ES-I3 (cell line): ENCODE data around the gene XPR1.
"Not testable (repeated sequence)": the region's sequence is repeated elsewhere in the genome, so short reads cannot be mapped to it uniquely, and the experiment has no call there.

ENCODE experiments used
- H3K36me3 ChIP-seq: 2 replicates; pipeline ENCODE4 v1.6.1; 2013; ENCODE audit warnings: mild to moderate bottlenecking, low read length, control low read depth, moderate library complexity; ENCODE audit not compliant: insufficient read depth
- H3K4me1 ChIP-seq: 2 replicates; pipeline ENCODE4 v1.6.1; 2013; ENCODE audit warnings: mild to moderate bottlenecking, control low read depth, low read length; ENCODE audit not compliant: insufficient read depth
- H3K9ac ChIP-seq: 2 replicates; pipeline ENCODE4 v1.6.1; 2013; ENCODE audit warnings: low read depth, mild to moderate bottlenecking, low read length, moderate library complexity
- H3K9me3 ChIP-seq: 2 replicates; pipeline ENCODE4 v1.6.1; 2013; ENCODE audit warnings: mild to moderate bottlenecking, low read length, moderate library complexity; ENCODE audit not compliant: control insufficient read depth, insufficient read depth

The XPR1 gene

DNA sequence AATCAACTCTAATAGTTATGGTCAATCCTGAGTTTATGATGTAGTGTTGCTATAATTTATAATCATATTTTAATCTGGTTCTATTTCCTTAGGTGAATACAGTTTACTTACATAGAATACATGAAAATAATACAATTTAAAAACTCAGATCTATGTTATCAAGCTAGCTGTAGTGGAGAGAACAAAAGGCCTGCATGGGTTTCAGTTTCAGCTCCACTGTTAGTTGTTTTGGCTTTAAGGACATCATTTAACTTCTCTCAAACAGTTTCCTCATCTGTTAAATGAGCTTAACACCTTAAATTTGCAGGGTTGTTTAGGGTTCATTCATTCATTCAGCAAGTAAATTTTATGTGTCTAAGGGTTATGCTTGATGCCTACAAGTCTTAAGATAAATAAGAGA lies 182.4 kb downstream of the XPR1 start:
- Histone ChIP-seq H3K9ac (no peak overlapping the region), H3K36me3 (no peaks in the 10 kb centered on the region), H3K4me1 (no peaks in the 10 kb centered on the region), H3K9me3 (no peaks in the 10 kb centered on the region)

DNA sequence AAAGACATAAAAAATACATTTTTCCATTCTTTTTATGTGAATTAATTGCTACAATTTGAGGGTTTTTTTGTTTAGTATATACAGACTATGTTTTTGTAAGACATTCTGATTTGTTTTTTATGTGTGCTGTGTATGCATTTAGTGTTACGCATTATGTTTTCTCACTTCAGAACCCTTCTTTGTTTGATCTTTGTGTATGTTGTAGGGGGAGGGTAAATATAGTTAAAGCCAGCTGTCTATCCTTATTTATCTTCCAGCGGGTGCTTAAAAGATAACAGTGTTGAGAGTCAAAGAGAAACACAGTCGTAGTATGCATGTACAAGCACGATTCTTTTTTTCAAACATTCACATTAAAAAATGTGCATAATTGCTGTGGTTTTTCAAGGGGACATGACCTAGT lies 183.4 kb downstream of the XPR1 start:
- Histone ChIP-seq H3K36me3 (no peaks in the 10 kb centered on the region), H3K4me1 (no peaks in the 10 kb centered on the region), H3K9me3 (no peaks in the 10 kb centered on the region), H3K9ac (no peak overlapping the region)

GRCh38 chr1:180816132-180816531 lies 184.3 kb downstream of the XPR1 start:
- Histone ChIP-seq H3K36me3 (no peaks in the 10 kb centered on the region), H3K9me3 (no peaks in the 10 kb centered on the region), H3K9ac (no peak overlapping the region), H3K4me1 (no peaks in the 10 kb centered on the region)

DNA sequence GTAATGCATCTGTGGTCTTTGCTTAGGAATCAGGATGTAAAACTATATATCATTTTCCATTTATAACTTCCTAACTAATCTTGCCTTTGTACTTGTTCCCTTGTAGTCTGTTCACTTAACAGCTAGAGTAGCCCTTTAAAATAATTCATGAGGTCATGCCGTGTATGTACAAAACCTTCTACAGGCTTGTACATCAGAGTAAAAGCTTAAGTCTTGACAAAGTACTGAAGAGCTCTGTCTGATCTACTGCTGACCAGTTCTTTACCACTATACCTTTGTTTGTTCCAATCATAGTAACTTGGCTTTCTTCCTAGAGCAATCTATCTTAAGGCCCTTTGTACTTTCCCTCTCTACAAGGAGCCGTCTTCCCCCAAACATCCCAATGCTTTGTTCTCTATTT lies 190.1 kb downstream of the XPR1 start:
- Histone ChIP-seq H3K4me1 (no peaks in the 10 kb centered on the region), H3K36me3 (no peaks in the 10 kb centered on the region), H3K9me3 (no peaks in the 10 kb centered on the region), H3K9ac (no peak overlapping the region)

GRCh38 chr1:180831507-180831906 lies 199.7 kb downstream of the XPR1 start:
- H3K9ac ChIP-seq, H3K9me3 ChIP-seq, H3K4me1 ChIP-seq, H3K36me3 ChIP-seq: not testable (repeated sequence)

- H3K4me1 ChIP-seq, H3K9ac ChIP-seq, H3K36me3 ChIP-seq, H3K9me3 ChIP-seq: not testable (repeated sequence)
These were observed 201.4 kb downstream of the XPR1 start for GRCh38 chr1:180833180-180833579.

GRCh38 chr1:180836449-180836848 lies 204.6 kb downstream of the XPR1 start:
- no peak overlapping the region for H3K9ac ChIP-seq
- H3K9me3 ChIP-seq = no peaks in the 10 kb centered on the region
- no peaks in the 10 kb centered on the region for H3K36me3 ChIP-seq
- peaks cover 8% of the 10 kb centered on the region; the same call in 1 of the 2 replicates for H3K4me1 ChIP-seq

- H3K9me3 ChIP-seq = no peaks in the 10 kb centered on the region
- no peak overlapping the region for H3K9ac ChIP-seq
- peaks cover 12% of the 10 kb centered on the region; the same call in 1 of the 2 replicates for H3K4me1 ChIP-seq
- H3K36me3 ChIP-seq = no peaks in the 10 kb centered on the region
These were observed 205.2 kb downstream of the XPR1 start for GRCh38 chr1:180837020-180837419.

DNA sequence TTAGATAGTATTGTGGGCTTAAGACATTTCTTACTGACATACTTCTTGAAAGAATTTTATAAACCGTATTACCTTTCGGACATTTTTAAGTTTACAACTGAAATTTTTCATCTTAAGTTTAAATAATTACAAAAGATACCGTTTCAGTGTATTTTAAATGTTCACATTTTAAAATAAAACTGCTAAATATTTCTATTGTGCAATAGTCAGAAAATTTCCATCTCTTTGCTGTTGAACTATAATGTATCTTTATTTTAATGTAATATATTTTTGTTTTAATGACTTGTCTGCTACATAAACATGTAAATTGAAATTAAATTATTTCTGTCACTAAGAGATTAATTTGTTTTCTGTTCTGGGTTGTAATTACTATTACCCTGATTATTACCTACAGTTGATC lies 206.7 kb downstream of the XPR1 start:
- H3K9me3 ChIP-seq = no peaks in the 10 kb centered on the region
- peaks cover 14% of the 10 kb centered on the region; the same call in 1 of the 2 replicates for H3K4me1 ChIP-seq
- no peaks in the 10 kb centered on the region for H3K36me3 ChIP-seq
- no peak overlapping the region for H3K9ac ChIP-seq

DNA sequence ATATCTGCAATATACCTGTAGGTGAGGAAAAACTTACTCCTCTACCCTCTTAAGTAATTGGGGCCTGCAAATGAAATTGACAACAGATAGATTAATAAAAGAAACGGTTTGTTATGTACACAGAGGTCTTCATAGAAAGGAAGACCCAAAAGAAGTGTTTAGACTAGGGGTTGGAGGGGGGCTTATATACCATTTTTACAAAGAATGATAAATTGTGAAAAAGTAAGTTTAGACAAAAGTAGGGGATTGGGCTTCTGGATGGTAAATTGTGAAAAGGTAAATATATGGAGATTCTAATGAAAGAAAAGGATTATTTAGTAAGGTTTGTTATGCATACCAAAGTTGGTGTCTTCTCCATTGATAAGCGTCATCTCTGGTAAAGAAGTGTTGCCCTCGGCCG lies 207.7 kb downstream of the XPR1 start:
- Histone ChIP-seq H3K4me1 (peaks cover 14% of the 10 kb centered on the region; the same call in 1 of the 2 replicates), H3K9ac (no peak overlapping the region), H3K36me3 (no peaks in the 10 kb centered on the region), H3K9me3 (no peaks in the 10 kb centered on the region)

DNA sequence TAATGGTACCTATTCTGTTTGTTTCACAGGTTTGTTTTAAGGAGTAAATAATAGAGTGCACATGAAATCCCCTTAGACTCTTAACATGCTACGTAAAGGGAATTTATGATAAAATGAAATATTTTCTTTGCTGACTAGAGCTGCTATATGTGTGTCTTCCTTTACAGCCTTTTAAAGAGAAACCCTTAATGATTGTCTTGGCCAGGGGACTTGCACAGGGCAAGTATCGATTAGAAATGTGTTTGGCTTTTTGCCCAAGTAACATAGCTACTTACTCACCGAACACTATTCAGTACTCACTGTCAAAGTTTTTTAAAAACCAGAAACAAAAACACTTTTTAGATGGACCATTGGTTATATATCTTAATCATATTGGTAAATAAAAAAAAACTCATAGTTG lies 209.6 kb downstream of the XPR1 start:
- Histone ChIP-seq H3K36me3 (no peaks in the 10 kb centered on the region), H3K9ac (no peak overlapping the region), H3K9me3 (no peaks in the 10 kb centered on the region), H3K4me1 (peaks cover 13% of the 10 kb centered on the region; the same call in 1 of the 2 replicates)

- peaks cover 6% of the 10 kb centered on the region; the same call in 1 of the 2 replicates for H3K4me1 ChIP-seq
- H3K36me3 ChIP-seq = no peaks in the 10 kb centered on the region
- H3K9me3 ChIP-seq = no peaks in the 10 kb centered on the region
- no peak overlapping the region for H3K9ac ChIP-seq
These were observed 210.2 kb downstream of the XPR1 start for GRCh38 chr1:180842052-180842451.

DNA sequence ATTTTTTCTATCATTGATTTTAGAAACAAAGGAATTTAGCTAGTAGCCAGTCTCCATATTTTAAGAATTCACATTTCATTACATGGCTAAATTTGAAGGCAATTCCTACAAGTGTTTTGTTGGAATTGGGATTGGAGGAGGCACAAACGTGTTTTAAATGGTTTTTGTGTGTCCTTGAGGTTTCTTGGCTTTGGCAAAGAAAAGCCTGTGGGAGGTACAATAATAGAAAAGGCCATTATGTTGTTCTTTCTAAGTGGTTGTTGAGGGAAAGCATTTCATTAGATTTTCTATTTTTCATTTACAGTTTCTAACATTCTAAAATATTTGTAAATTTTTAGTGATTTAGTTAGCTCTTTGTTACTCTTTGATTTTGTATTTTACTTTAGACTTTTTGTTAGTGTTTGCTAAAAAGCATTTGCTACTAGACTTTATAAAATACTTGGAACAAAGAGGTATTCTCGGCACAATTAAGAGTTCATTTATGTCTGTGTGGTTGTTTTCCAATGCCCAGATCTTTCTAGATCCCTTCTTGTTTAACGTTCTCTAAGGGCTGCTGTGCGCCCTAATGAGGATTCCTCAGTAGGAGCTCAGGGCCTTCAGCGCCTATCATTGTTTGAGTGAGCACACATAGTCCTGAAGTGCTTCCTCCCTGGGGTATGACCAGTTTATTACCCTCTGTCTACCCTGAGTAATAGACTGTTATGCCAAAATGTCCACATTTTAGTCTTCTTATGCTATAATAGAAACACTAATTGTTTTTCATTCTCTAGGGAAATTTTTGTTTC lies 210.9 kb downstream of the XPR1 start:
- no peaks in the 10 kb centered on the region for H3K9me3 ChIP-seq
- H3K36me3 ChIP-seq = no peaks in the 10 kb centered on the region
- peaks cover 6% of the 10 kb centered on the region; the same call in 1 of the 2 replicates for H3K4me1 ChIP-seq
- H3K9ac ChIP-seq = no peak overlapping the region

GRCh38 chr1:180845352-180845751 lies 213.5 kb downstream of the XPR1 start:
- H3K36me3 ChIP-seq = no peaks in the 10 kb centered on the region
- peaks cover 6% of the 10 kb centered on the region; the same call in 1 of the 2 replicates for H3K4me1 ChIP-seq
- H3K9me3 ChIP-seq = no peaks in the 10 kb centered on the region
- no peak overlapping the region for H3K9ac ChIP-seq

GRCh38 chr1:180848191-180848590 lies 216.4 kb downstream of the XPR1 start:
- Histone ChIP-seq H3K4me1 (no peaks in the 10 kb centered on the region), H3K9ac (no peak overlapping the region), H3K9me3 (no peaks in the 10 kb centered on the region), H3K36me3 (no peaks in the 10 kb centered on the region)
